ENCODE data around the gene SERPINA1. TPM values are rescaled to one million over a fixed set of nuclear protein-coding genes. Genes with fewer than 3 reads are reported as not detected.
A peak's percentile ranks its signal among the peaks of the same experiment; 100 is the strongest.

Gene SERPINA1
- total and polyA plus RNA-seq, 2 of the 13 experiments (the other 11 are each of a cell fraction or from before 2014, with no cell fraction given) = 3,266 to 11,015 TPM

DNA sequence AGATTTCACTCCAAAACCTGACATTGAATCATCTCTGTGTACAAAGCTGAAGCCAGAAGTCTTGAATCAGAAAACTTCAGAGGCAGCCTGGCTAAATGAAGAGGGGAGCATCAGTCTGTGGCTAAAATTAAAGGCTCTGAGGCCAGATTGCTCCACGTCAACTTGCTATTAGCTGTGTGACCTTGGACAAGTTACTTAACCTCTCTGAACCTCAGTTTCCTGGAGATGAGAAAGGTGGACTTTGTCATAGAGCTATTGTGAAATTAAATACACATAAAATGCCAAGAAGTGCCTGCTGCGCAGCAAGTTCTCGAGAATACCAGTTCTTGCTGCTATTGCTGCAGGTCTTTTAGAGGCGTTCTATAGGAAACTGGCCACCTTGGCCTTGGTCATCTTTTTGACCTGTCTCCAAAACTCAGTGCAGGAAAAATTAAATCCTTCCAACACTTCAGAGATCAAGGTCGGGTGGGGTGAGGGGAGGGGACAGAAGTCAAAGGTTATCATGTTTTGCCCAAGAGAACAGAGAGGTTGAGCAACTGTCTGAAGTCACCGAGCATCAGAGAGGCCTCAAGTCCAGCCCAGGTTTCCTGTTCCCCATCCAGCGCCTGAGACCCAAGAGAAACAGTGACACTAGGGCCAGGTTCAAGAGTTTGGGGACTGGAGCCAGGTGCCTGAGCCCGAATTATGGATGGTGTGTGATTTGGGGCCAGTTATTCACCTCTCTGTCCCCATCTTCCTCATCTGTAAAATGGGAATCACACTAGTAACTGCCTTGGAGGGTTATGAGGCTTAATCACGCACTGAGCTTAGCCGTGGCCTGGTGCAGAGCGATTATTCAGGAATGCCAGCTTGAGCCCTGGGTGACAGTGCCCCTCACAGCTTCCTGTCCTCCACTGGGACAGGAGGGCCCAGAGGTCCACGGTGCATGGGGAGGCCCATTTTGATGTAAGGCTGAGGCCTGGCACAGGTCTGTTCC, 1.1 kb downstream of the SERPINA1 start (continued):
- TF ChIP-seq ZSCAN20 (CRISPR knock-in tag; IDR thresholded peaks at IDR 0.05; ENCODE audit: borderline replicate concordance) = 0 out of 2 replicates have a peak, but pooled peaks have one; percentile 36
- no peak for TF ChIP-seq SOX13 (IDR thresholded peaks at IDR 0.05)
- peak in 1 of 2 experiments; percentile 16; a peak in 1 of 4 replicates for TF ChIP-seq SOX13 (CRISPR knock-in tag; conservative IDR thresholded peaks at IDR 0.05 in 1 of 2, IDR thresholded peaks at IDR 0.05 in 1 of 2)
- TF ChIP-seq RXRA (CRISPR knock-in tag; IDR thresholded peaks at IDR 0.05) = peak; percentile 48; the same call in 1 of the 2 replicates
- TF ChIP-seq FOXM1 (CRISPR knock-in tag; IDR thresholded peaks at IDR 0.05) = no peak
- peak; percentile 37; the same call in 1 of the 2 replicates for TF ChIP-seq MBD4 (IDR thresholded peaks at IDR 0.05; ENCODE audit: borderline replicate concordance, low read length)
- 0 out of 2 replicates have a peak, but pooled peaks have one; percentile 12 for TF ChIP-seq GATA4 (IDR thresholded peaks at IDR 0.05; ENCODE audit: borderline replicate concordance, low read depth)
- no peak for TF ChIP-seq ZNF17 (CRISPR knock-in tag; IDR thresholded peaks at IDR 0.05)
- TF ChIP-seq, protein P1, sequence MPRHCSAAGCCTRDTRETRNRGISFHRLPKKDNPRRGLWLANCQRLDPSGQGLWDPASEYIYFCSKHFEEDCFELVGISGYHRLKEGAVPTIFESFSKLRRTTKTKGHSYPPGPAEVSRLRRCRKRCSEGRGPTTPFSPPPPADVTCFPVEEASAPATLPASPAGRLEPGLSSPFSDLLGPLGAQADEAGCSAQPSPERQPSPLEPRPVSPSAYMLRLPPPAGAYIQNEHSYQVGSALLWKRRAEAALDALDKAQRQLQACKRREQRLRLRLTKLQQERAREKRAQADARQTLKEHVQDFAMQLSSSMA (CRISPR knock-in tag; IDR thresholded peaks at IDR 0.05) = peak; percentile 65
- TF ChIP-seq CBX1 (IDR thresholded peaks at IDR 0.05; ENCODE audit: low read depth) = no peak
- TF ChIP-seq SAP130 (CRISPR knock-in tag; IDR thresholded peaks at IDR 0.05; ENCODE audit: low read depth) = peak; percentile 13; the same call in 1 of the 2 replicates
- TF ChIP-seq SRSF4 (IDR thresholded peaks at IDR 0.05; ENCODE audit: low read depth, low read length, poor library complexity, severe bottlenecking) = peak; percentile 78
- no peak for TF ChIP-seq PHF8 (CRISPR knock-in tag; IDR thresholded peaks at IDR 0.05)
- TF ChIP-seq U2AF1 (optimal IDR thresholded peaks at IDR 0.05; ENCODE audit: low read depth, low read length) = peak; percentile 92
- TF ChIP-seq POLR2G (IDR thresholded peaks at IDR 0.05; ENCODE audit: low read depth, low read length) = peak; percentile 82
- peak; percentile 97 for TF ChIP-seq RBM22 (optimal IDR thresholded peaks at IDR 0.05; ENCODE audit: low read length)
- no peak for TF ChIP-seq HIVEP1 (CRISPR knock-in tag; IDR thresholded peaks at IDR 0.05)
- peak; percentile 36; the same call in 1 of the 2 replicates for TF ChIP-seq ZNF256 (CRISPR knock-in tag; conservative IDR thresholded peaks at IDR 0.05)
- TF ChIP-seq ARID2 (CRISPR knock-in tag; IDR thresholded peaks at IDR 0.05; ENCODE audit: borderline replicate concordance) = no peak
- 0 out of 2 replicates have a peak, but pooled peaks have one; percentile 43 for TF ChIP-seq TCF7 (IDR thresholded peaks at IDR 0.05; ENCODE audit: low read depth)
- TF ChIP-seq ZFP36 (IDR thresholded peaks at IDR 0.05; ENCODE audit: borderline replicate concordance, low read depth, low read length, partially characterized antibody) = peak; percentile 80
- peak; percentile 51; the same call in 1 of the 2 replicates for TF ChIP-seq ZNF430 (CRISPR knock-in tag; IDR thresholded peaks at IDR 0.05)
- no peak for TF ChIP-seq SNAPC2 (CRISPR knock-in tag; IDR thresholded peaks at IDR 0.05)
- peak; percentile 52 to 59; a peak in 2 of 4 replicates for TF ChIP-seq NR2F1 (CRISPR knock-in tag; IDR thresholded peaks at IDR 0.05)
- 0 out of 2 replicates have a peak, but pooled peaks have one; percentile 0 for TF ChIP-seq ZFP36L1 (CRISPR knock-in tag; IDR thresholded peaks at IDR 0.05)
- peak; percentile 32; the same call in 1 of the 2 replicates for TF ChIP-seq ZNF614 (CRISPR knock-in tag; IDR thresholded peaks at IDR 0.05; ENCODE audit: borderline replicate concordance)
- TF ChIP-seq AHR (CRISPR knock-in tag; IDR thresholded peaks at IDR 0.05) = no peak
- peak; percentile 63; the same call in 1 of the 2 replicates for TF ChIP-seq ZNF124 (CRISPR knock-in tag; IDR thresholded peaks at IDR 0.05)
- 0 out of 2 replicates have a peak, but pooled peaks have one; percentile 28 for TF ChIP-seq ADNP (CRISPR knock-in tag; IDR thresholded peaks at IDR 0.05)
- no peak for TF ChIP-seq MIER3 (CRISPR knock-in tag; IDR thresholded peaks at IDR 0.05; ENCODE audit: borderline replicate concordance)
- TF ChIP-seq ZNF629 (CRISPR knock-in tag; conservative IDR thresholded peaks at IDR 0.05) = peak; percentile 78
- TF ChIP-seq EED (CRISPR knock-in tag; IDR thresholded peaks at IDR 0.05) = peak; percentile 17; the same call in 1 of the 2 replicates
